HFFc6 (cell line): ENCODE measurements around the gene INHBC. TPM values are rescaled to one million over a fixed set of nuclear protein-coding genes. Genes with fewer than 3 reads are reported as not detected.

Experiments used
- DNase-seq: peaks from one replicate; pipeline ENCODE4 v3.0.0-alpha.2; 2018
- H3K27ac Mint-ChIP-seq: 2 replicates; pipeline ENCODE4 v1.8.0; 2020; ENCODE audit warnings: mild to moderate bottlenecking, mixed read lengths
- H3K27me3 Mint-ChIP-seq: 2 replicates; pipeline ENCODE4 v1.8.0; 2021; ENCODE audit warnings: mild to moderate bottlenecking, moderate library complexity, mixed read lengths; ENCODE audit not compliant: insufficient read depth
- H3K36me3 Mint-ChIP-seq: 2 replicates; pipeline ENCODE4 v1.8.0; 2021; ENCODE audit warnings: low read depth, mixed read lengths
- H3K4me1 Mint-ChIP-seq: 2 replicates; pipeline ENCODE4 v1.8.0; 2020; ENCODE audit warnings: low read depth, mixed read lengths
- H3K4me3 Mint-ChIP-seq: 2 replicates; pipeline ENCODE4 v1.8.0; 2020; ENCODE audit warnings: mild to moderate bottlenecking, moderate library complexity, mixed read lengths
- H3K9me3 Mint-ChIP-seq: 2 replicates; pipeline ENCODE4 v1.8.0; 2020; ENCODE audit warnings: mild to moderate bottlenecking, mixed read lengths
- total RNA-seq, 6 experiments: library from RNA; stranded (reverse); fragmentation: NEBNext Ultra II Directional; extraction: Animal tissue kit (Norgen Biotek cat#: 25700); gene quantifications; 2 replicates in 1 of 6; 3 replicates in 5 of 6; pipeline ENCODE4 v1.2.3, GENCODE V29; 2021
- TF ChIP-seq, protein P1 (sequence below): fragments of 200-600 bp; sonication (generic); IDR thresholded peaks from 2 replicates; pipeline ENCODE4 v1.5.0; 2021; ENCODE audit warnings: antibody characterized with exemption, mild to moderate bottlenecking

The INHBC gene
- total RNA-seq, 6 experiments from 2014 or later: not detected

DNA sequence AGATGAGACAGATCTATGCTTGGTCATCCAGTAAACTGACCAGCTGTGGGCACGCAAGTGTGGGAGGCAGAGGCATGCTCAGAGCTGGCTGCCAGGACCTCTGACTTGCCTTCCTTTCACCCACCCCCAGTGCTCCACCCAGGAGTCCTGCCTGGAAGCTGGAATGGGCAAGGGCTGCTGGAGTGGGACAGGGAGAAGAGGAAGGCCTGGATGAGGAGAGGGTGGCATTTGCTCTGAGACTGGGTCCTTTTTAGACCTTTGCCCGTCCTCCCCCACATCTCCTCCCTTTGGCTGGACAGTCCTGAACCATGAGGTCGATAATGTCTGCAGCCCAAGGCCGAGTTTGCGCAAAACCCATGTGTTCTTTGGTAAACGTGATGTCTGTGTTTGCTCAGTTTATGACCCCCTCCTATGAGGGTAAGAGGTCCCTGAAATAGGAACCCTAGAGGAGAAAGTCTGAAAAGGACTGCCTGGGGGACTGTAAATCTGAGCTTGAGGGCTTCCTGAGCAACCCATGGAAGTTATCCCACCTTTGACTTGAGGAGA lies 16.7 kb downstream of the INHBC start:
- Mint-ChIP-seq H3K36me3 (no peaks in the 10 kb centered on the region), H3K4me1 (peaks cover 46% of the 10 kb centered on the region), H3K27me3 (no peaks in the 10 kb centered on the region; the same call in none of the 2 replicates), H3K27ac (peak overlapping the region; percentile 96; the same call in 1 of the 2 replicates), H3K9me3 (no peaks in the 10 kb centered on the region), H3K4me3 (no peak overlapping the region)
- DNase-seq: no peak
- TF ChIP-seq, protein P1, sequence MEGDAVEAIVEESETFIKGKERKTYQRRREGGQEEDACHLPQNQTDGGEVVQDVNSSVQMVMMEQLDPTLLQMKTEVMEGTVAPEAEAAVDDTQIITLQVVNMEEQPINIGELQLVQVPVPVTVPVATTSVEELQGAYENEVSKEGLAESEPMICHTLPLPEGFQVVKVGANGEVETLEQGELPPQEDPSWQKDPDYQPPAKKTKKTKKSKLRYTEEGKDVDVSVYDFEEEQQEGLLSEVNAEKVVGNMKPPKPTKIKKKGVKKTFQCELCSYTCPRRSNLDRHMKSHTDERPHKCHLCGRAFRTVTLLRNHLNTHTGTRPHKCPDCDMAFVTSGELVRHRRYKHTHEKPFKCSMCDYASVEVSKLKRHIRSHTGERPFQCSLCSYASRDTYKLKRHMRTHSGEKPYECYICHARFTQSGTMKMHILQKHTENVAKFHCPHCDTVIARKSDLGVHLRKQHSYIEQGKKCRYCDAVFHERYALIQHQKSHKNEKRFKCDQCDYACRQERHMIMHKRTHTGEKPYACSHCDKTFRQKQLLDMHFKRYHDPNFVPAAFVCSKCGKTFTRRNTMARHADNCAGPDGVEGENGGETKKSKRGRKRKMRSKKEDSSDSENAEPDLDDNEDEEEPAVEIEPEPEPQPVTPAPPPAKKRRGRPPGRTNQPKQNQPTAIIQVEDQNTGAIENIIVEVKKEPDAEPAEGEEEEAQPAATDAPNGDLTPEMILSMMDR: no peak

DNA sequence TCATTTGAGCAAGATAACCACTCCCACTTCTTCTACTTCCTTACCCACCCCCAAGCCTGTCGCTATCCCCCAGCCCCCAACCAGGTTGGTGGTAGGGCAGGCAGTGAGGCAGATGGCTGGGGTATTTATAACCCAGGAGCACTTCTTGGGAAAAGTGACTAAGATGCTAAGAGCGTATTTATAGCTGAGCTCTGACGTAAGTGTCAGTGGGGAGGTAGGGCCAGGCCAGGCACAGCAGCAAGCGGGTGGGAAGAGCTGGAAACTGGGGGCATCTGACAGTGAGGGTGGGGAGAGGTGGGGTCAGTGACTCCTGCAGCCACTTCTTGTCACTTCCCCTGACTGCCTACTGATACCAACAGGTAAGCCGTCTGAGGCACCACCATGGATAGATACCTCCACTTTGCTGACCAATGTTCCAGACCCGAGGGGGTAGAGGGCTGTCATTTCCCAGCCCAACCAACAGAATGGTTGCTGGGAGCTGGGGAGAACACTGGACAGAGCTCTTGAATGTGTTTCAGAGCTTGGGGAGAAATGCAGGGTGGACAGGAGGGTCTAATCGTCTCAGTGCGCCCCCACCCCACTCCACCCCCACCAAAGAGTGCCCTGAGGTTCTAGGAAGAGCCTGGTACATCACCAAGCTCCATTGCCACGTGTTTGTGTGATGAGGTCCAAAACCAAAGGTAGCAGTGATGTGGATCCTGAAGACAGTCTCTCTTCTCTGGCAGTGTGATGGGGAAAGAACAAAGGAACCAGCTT lies 17.8 kb downstream of the INHBC start:
- peaks cover 48% of the 10 kb centered on the region for H3K4me1 Mint-ChIP-seq
- H3K9me3 Mint-ChIP-seq: no peaks in the 10 kb centered on the region
- peak; percentile 84 for DNase-seq
- H3K4me3 Mint-ChIP-seq: peak overlapping the region; percentile 71
- TF ChIP-seq, protein P1: no peak
- H3K36me3 Mint-ChIP-seq: no peaks in the 10 kb centered on the region
- peak overlapping the region; percentile 96 for H3K27ac Mint-ChIP-seq
- H3K27me3 Mint-ChIP-seq: no peaks in the 10 kb centered on the region; the same call in none of the 2 replicates

DNA sequence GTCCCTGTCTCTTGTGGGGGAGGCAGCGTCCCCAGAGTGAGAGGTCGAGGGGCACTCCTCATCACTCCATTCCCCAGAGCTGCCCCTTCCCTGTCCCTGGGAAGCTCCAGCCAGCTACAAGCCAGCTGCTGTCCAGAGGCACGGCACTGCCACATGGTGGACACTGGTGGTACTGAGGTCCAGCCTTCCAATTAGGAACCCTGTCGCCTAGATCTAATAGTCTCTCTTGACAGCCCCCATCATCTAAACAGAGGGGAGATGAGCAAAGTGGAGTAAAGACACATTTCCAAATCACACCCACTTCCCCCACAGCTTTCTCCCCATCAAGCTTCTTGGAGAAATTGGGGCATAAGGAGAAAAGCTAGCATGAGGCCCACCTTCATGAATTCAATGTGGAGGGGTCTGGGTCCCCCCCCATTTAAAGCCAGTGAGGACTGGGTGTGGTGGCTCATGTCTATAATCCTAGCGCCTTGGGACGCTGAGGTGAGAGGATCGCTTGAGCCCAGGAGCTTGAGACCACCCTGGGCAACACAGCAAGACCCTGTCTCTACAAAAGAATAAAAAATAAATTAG lies 18.4 kb downstream of the INHBC start:
- Mint-ChIP-seq H3K4me3 (peak overlapping the region; percentile 71), H3K4me1 (peaks cover 55% of the 10 kb centered on the region)
- peak; percentile 67 for DNase-seq

DNA sequence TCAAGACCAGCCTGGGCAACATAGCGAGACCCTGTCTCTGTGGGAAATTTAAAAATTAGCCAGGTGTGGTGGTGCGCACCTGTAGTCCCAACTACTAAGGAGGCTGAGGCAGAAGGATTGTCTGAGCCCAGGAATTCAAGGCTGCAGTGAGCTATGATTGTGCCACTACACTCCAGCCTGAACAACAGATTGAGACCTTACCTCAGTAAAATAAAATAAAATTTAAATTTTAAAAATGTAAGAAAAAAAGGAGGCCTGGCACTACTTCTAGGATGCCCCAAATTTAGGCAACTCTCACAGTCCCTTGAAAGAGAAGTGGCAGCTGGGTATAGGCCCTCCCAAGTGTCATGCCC lies 19.6 kb downstream of the INHBC start:
- Mint-ChIP-seq H3K27ac (peak overlapping the region; percentile 48; the same call in 1 of the 2 replicates), H3K36me3 (no peaks in the 10 kb centered on the region), H3K4me1 (peaks cover 66% of the 10 kb centered on the region), H3K27me3 (peaks cover 3% of the 10 kb centered on the region), H3K9me3 (no peaks in the 10 kb centered on the region), H3K4me3 (no peak overlapping the region)
- TF ChIP-seq, protein P1: no peak
- no peak for DNase-seq

More for the DNA sequence above, 18.4 kb downstream of the INHBC start:
- H3K27me3 Mint-ChIP-seq: no peaks in the 10 kb centered on the region; the same call in none of the 2 replicates
- H3K9me3 Mint-ChIP-seq: no peaks in the 10 kb centered on the region
- no peaks in the 10 kb centered on the region for H3K36me3 Mint-ChIP-seq
- TF ChIP-seq, protein P1: peak; percentile 94
- peak overlapping the region; percentile 96 for H3K27ac Mint-ChIP-seq

DNA sequence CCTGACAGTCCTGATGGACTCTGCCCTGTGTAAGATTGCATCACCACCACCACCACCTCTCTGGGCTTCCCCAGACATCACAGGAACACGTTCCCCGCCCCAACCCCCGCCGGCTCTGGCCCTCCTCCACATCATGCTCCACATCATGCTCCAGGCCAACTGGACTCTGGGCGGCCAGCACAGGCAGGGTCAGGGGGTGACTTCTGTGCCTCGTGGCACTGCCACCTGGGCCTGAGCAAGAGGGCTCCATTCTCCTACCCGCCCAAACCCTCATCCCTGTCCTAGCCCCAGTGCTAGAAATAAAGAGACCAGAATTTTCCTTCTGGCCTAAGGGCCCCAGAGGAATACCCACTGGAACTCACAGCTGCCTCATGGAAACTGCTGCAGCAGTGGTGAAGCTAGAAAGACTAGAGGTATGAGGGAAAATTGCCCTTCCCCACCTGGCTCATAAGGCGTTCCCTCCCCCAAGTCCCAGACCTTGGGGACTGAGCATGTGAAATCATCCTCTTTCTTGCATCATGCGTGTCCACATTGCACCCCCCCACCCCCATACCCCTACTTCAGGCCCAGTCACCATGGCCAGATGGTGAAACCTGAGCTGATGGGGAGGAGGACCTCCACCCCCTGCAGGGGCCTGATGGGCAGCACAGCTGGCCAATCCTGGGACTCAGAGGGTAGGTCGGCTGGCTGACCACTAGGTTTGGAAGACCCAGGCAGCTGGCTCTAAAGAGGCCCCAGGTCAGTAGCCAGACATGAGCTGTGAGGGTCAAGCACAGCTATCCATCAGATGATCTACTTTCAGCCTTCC lies 20.2 kb downstream of the INHBC start, which contains the start of gene INHBE:
TSS of gene INHBE (plus strand) at position 742 of the 808 bp plus-strand sequence. CDS start 230 bp downstream, outside the sequence.
- DNase-seq: peak; percentile 18
- H3K4me3 Mint-ChIP-seq: no peak within 1 kb of the TSS; the same call in 1 of the 2 replicates
- H3K27me3 Mint-ChIP-seq: peaks cover 4% of the 10 kb centered on the region
- H3K9me3 Mint-ChIP-seq: no peaks in the 10 kb centered on the region
- no peaks in the 10 kb centered on the region for H3K36me3 Mint-ChIP-seq
- H3K4me1 Mint-ChIP-seq: peaks cover 68% of the 10 kb centered on the region
- H3K27ac Mint-ChIP-seq: peak within 1 kb of the TSS; percentile 48
- TF ChIP-seq, protein P1: no peak; the same call in 1 of the 2 replicates
